ENCODE measurements around the gene RERE.
"Not testable (repeated sequence)": the region's sequence is repeated elsewhere in the genome, so short reads cannot be mapped to it uniquely, and the experiment has no call there.

RERE gene

GRCh38 chr1:8598783-8599182 lies 218.7 kb downstream of the RERE start:
- no peak for DNase-seq

GRCh38 chr1:8598060-8598724 lies 219.2 kb downstream of the RERE start:
- DNase-seq: no peak

- DNase-seq: no peak
Measured at GRCh38 chr1:8597455-8597854, 220.0 kb downstream of the RERE start.

- DNase-seq: no peak
Measured at GRCh38 chr1:8595941-8596340, 221.5 kb downstream of the RERE start.

- no peak for DNase-seq
Measured at GRCh38 chr1:8595332-8595731, 222.1 kb downstream of the RERE start.

- DNase-seq: not testable (repeated sequence)
Measured at GRCh38 chr1:8593292-8593691, 224.1 kb downstream of the RERE start.

- no peak for DNase-seq
Measured at GRCh38 chr1:8591569-8591968, 225.9 kb downstream of the RERE start.

GRCh38 chr1:8590721-8591351 lies 226.6 kb downstream of the RERE start:
- DNase-seq: no peak

GRCh38 chr1:8589571-8589970 lies 227.9 kb downstream of the RERE start:
- no peak for DNase-seq

- no peak for DNase-seq
Measured at GRCh38 chr1:8587784-8588183, 229.7 kb downstream of the RERE start.

GRCh38 chr1:8586438-8586837 lies 231.0 kb downstream of the RERE start:
- DNase-seq: no peak

- DNase-seq: no peak
Measured at GRCh38 chr1:8584316-8584715, 233.1 kb downstream of the RERE start.

GRCh38 chr1:8583031-8583430 lies 234.4 kb downstream of the RERE start:
- no peak for DNase-seq

- DNase-seq: no peak
Measured at GRCh38 chr1:8580566-8580965, 236.9 kb downstream of the RERE start.

- DNase-seq: no peak
Measured at GRCh38 chr1:8578936-8579335, 238.5 kb downstream of the RERE start.

- DNase-seq: no peak
Measured at GRCh38 chr1:8578132-8578877, 239.1 kb downstream of the RERE start.

- no peak for DNase-seq
Measured at GRCh38 chr1:8574985-8575384, 242.5 kb downstream of the RERE start.

- no peak for DNase-seq
Measured at GRCh38 chr1:8572106-8572505, 245.3 kb downstream of the RERE start.

- no peak for DNase-seq
Measured at GRCh38 chr1:8571200-8571984, 246.0 kb downstream of the RERE start.

GRCh38 chr1:8570465-8570864 lies 247.0 kb downstream of the RERE start:
- DNase-seq: no peak

- no peak for DNase-seq
Measured at GRCh38 chr1:8569242-8569641, 248.2 kb downstream of the RERE start.

- DNase-seq: no peak
Measured at GRCh38 chr1:8568837-8569236, 248.6 kb downstream of the RERE start.

- no peak for DNase-seq
Measured at GRCh38 chr1:8567146-8567545, 250.3 kb downstream of the RERE start.
